ENCODE results near the gene CDK5RAP3. TPM values are rescaled to one million over a fixed set of nuclear protein-coding genes. Genes with fewer than 3 reads are reported as not detected.
A peak's percentile ranks its signal among the peaks of the same experiment; 100 is the strongest.

Gene CDK5RAP3
- total and polyA plus RNA-seq, 2 of the 13 experiments (the other 11 are each of a cell fraction or from before 2014, with no cell fraction given): 128 to 154 TPM

- TF ChIP-seq ZNF629 (CRISPR knock-in tag; conservative IDR thresholded peaks at IDR 0.05) (peak; percentile 25; the same call in 1 of the 2 replicates), ZNF121 (CRISPR knock-in tag; IDR thresholded peaks at IDR 0.05) (no peak; the same call in 1 of the 2 replicates), BORCS8-MEF2B (CRISPR knock-in tag; IDR thresholded peaks at IDR 0.05) (peak; percentile 97), TBX3 (IDR thresholded peaks at IDR 0.05; ENCODE audit: borderline replicate concordance) (peak; percentile 37; the same call in 1 of the 2 replicates), HINFP (CRISPR knock-in tag; IDR thresholded peaks at IDR 0.05; ENCODE audit: low read depth) (peak; percentile 16; the same call in 1 of the 2 replicates), SPEN (CRISPR knock-in tag; IDR thresholded peaks at IDR 0.05; ENCODE audit: low read depth) (peak; percentile 79), ZMYM3 (CRISPR knock-in tag; IDR thresholded peaks at IDR 0.05) (peak; percentile 93), ZNF512 (CRISPR knock-in tag; IDR thresholded peaks at IDR 0.05) (no peak), LBX2 (CRISPR knock-in tag; IDR thresholded peaks at IDR 0.05; ENCODE audit: borderline replicate concordance) (peak; percentile 98), STAG1 (CRISPR knock-in tag; IDR thresholded peaks at IDR 0.05) (peak; percentile 95), ZMAT3 (CRISPR knock-in tag; conservative IDR thresholded peaks at IDR 0.05) (peak; percentile 83), MBNL3 (CRISPR knock-in tag; conservative IDR thresholded peaks at IDR 0.05) (no peak), ZNF564 (CRISPR knock-in tag; IDR thresholded peaks at IDR 0.05) (peak; percentile 88), NFE2 (CRISPR knock-in tag; IDR thresholded peaks at IDR 0.05) (0 out of 2 replicates have a peak, but pooled peaks have one; percentile 36), ZNF567 (CRISPR knock-in tag; IDR thresholded peaks at IDR 0.05; ENCODE audit: borderline replicate concordance) (0 out of 2 replicates have a peak, but pooled peaks have one; percentile 50), ZNF431 (CRISPR knock-in tag; IDR thresholded peaks at IDR 0.05; ENCODE audit: borderline replicate concordance, low read depth) (peak; percentile 94), ZXDC (CRISPR knock-in tag; IDR thresholded peaks at IDR 0.05) (peak; percentile 90; the same call in 1 of the 2 replicates), AFF4 (CRISPR knock-in tag; IDR thresholded peaks at IDR 0.05) (peak; percentile 89; the same call in 1 of the 2 replicates)
These were observed at the start of gene CDK5RAP3 (continued) for GRCh38 chr17:47970725-47971499.
